OCI-LY7 (cell line): ENCODE results near the gene LRP2. TPM values are rescaled to one million over a fixed set of nuclear protein-coding genes. Genes with fewer than 3 reads are reported as not detected.
"Not testable (repeated sequence)": the region's sequence is repeated elsewhere in the genome, so short reads cannot be mapped to it uniquely, and the experiment has no call there.

Experiments
- BruUV-seq: library from RNA; stranded (reverse); fragments of 400-500 nt; replicated peaks from 2 replicates; lab custom pipeline; 2021; lab: Mats Ljungman, UMichigan
- CTCF ChIA-PET: fragments of 300-600 bp; sonication (Branson Sonifier 250); formaldehyde crosslinking; loops from one replicate; lab custom pipeline; 2022; ENCODE audit warnings: antibody characterized with exemption; ENCODE audit not compliant: unreplicated experiment; lab: Charles Lee
- POLR2A ChIA-PET: fragments of 300-600 bp; sonication (Branson Sonifier 250); formaldehyde crosslinking; loops from one replicate; lab custom pipeline; 2022; ENCODE audit warnings: antibody characterized with exemption; lab: Charles Lee
- DNase-seq: peaks from one replicate; pipeline ENCODE4 v3.0.0-alpha.2; 2015; ENCODE audit warnings: low spot score
- H2AFZ ChIP-seq: fragments of 200-600 bp; sonication (generic), shearing (Covaris generic); 2 replicates; pipeline ENCODE4 v1.6.1; 2014; ENCODE audit warnings: mild to moderate bottlenecking, antibody characterized with exemption, low read length, moderate library complexity
- H3K27ac ChIP-seq: fragments of 200-600 bp; sonication (generic); 2 replicates; pipeline ENCODE4 v1.5.1; 2014; ENCODE audit warnings: mixed run types, low read depth, mild to moderate bottlenecking, moderate library complexity, low read length, inconsistent platforms; ENCODE audit not compliant: poor library complexity, severe bottlenecking
- H3K36me3 ChIP-seq: fragments of 200-600 bp; sonication (generic); 2 replicates; pipeline ENCODE4 v1.6.1; 2014; ENCODE audit warnings: mild to moderate bottlenecking, antibody characterized with exemption, low read length, moderate library complexity, mixed read lengths; ENCODE audit not compliant: insufficient read depth
- H3K4me1 ChIP-seq: fragments of 200-600 bp; sonication (generic); 2 replicates; pipeline ENCODE4 v1.5.1; 2014; ENCODE audit warnings: mild to moderate bottlenecking, low read length; ENCODE audit not compliant: insufficient read depth, poor library complexity, severe bottlenecking
- H3K4me2 ChIP-seq: fragments of 200-600 bp; sonication (generic); 2 replicates; pipeline ENCODE4 v1.6.1; 2014; ENCODE audit warnings: mild to moderate bottlenecking, low read length
- H3K4me3 ChIP-seq: fragments of 200-600 bp; sonication (generic); 2 replicates; pipeline ENCODE4 v1.5.1; 2014; ENCODE audit warnings: mild to moderate bottlenecking, low read depth, low read length; ENCODE audit not compliant: poor library complexity, severe bottlenecking
- H3K79me2 ChIP-seq: fragments of 200-600 bp; sonication (generic); 2 replicates; pipeline ENCODE4 v1.6.1; 2016; ENCODE audit warnings: low read depth, mild to moderate bottlenecking, low read length, moderate library complexity, mixed read lengths; ENCODE audit not compliant: insufficient read depth
- H3K9me2 ChIP-seq: fragments of 200-600 bp; sonication (generic); 2 replicates; pipeline ENCODE4 v1.6.1; 2016; ENCODE audit warnings: mild to moderate bottlenecking, low read length, mixed read lengths; ENCODE audit not compliant: insufficient read depth
- H3K9me3 ChIP-seq: fragments of 200-600 bp; sonication (generic); 2 replicates; pipeline ENCODE4 v1.6.1; 2014; ENCODE audit warnings: mild to moderate bottlenecking, mixed run types, low read length, mixed read lengths
- H4K20me1 ChIP-seq: fragments of 200-600 bp; sonication (generic); 2 replicates; pipeline ENCODE4 v1.6.1; 2014; ENCODE audit warnings: mild to moderate bottlenecking, antibody characterized with exemption, low read length, moderate library complexity, mixed read lengths; ENCODE audit not compliant: insufficient read depth
- CTCF ChIP-seq: fragments of 200-600 bp; sonication (generic); conservative IDR thresholded peaks from 2 replicates; pipeline ENCODE4 v1.5.1; 2014; ENCODE audit warnings: mild to moderate bottlenecking, antibody characterized with exemption, low read length, moderate library complexity, mixed read lengths
- EZH2phosphoT487 ChIP-seq: fragments of 200-600 bp; sonication (generic); IDR thresholded peaks from 2 replicates; pipeline ENCODE4 v1.6.1; 2018; ENCODE audit warnings: low read depth, borderline replicate concordance, mild to moderate bottlenecking, mixed run types, antibody characterized with exemption, low read length, moderate library complexity, mixed read lengths
- intact Hi-C: fragments of 100-400 bp; cut with micrococcal nuclease; formaldehyde crosslinking; loops from one replicate; pipeline ENCODE4 v1.10.0; 2022; ENCODE audit not compliant: unreplicated experiment
- total RNA-seq, 2 experiments: library from RNA; depleted of rRNA in 1 of 2; stranded (reverse); fragments of >200 nt in 1 of 2; shearing (Covaris generic) in 1 of 2; gene quantifications; 2 replicates each; pipeline ENCODE4 v1.2.3, GENCODE V29; 2014 to 2022

The LRP2 gene
- total RNA-seq, 2 experiments from 2014 or later: 0.89 TPM; not detected in 1

GRCh38 chr2:169139145-169139544 is 223.2 kb downstream of the LRP2 start:
- Histone ChIP-seq H3K9me3 (no peaks in the 10 kb centered on the region), H3K4me1 (peaks cover 13% of the 10 kb centered on the region), H3K79me2 (no peaks in the 10 kb centered on the region), H3K9me2 (no peaks in the 10 kb centered on the region), H3K4me2 (no peak overlapping the region), H3K4me3 (no peak overlapping the region), H2AFZ (no peak overlapping the region), H3K27ac (no peak overlapping the region), H4K20me1 (no peaks in the 10 kb centered on the region), H3K36me3 (no peaks in the 10 kb centered on the region)
- intact Hi-C loops: no loop called here
- TF ChIP-seq CTCF (no peak), EZH2phosphoT487 (no peak)
- ChIA-PET POLR2A (interaction anchor here (0.6 to 2.1 kb wide), 4 partner anchors 9 to 175 kb away, joined by 3 to 6 read pairs (median 4); no protein-coding TSS in a partner anchor), CTCF (interaction anchor here (1.2 kb wide), 1 partner anchor 8 kb away, joined by 4 read pairs; no protein-coding TSS in a partner anchor)
- no peak for DNase-seq
- BruUV-seq: no TSS peak

GRCh38 chr2:169137924-169138323 is 224.4 kb downstream of the LRP2 start:
- ChIA-PET CTCF (interaction anchor here (0.9 kb wide), 1 partner anchor 42 kb away, joined by 3 read pairs; no protein-coding TSS in a partner anchor), POLR2A (interaction anchor here (1.2 kb wide), 1 partner anchor 10 kb away, joined by 3 read pairs; no protein-coding TSS in a partner anchor)
- no peak overlapping the region for H3K4me2 ChIP-seq
- intact Hi-C loops: no loop called here
- DNase-seq: no peak
- no peaks in the 10 kb centered on the region for H3K36me3 ChIP-seq
- H2AFZ ChIP-seq: no peak overlapping the region
- no peaks in the 10 kb centered on the region for H3K9me2 ChIP-seq
- no peaks in the 10 kb centered on the region for H3K79me2 ChIP-seq
- H3K27ac ChIP-seq: no peak overlapping the region
- H3K9me3 ChIP-seq: no peaks in the 10 kb centered on the region
- TF ChIP-seq EZH2phosphoT487 (no peak), CTCF (no peak)
- no peak overlapping the region for H3K4me3 ChIP-seq
- no TSS peak for BruUV-seq
- no peaks in the 10 kb centered on the region for H4K20me1 ChIP-seq
- peaks cover 13% of the 10 kb centered on the region for H3K4me1 ChIP-seq

- Histone ChIP-seq H3K4me1 (peaks cover 13% of the 10 kb centered on the region), H3K4me2 (no peak overlapping the region), H4K20me1 (no peaks in the 10 kb centered on the region), H3K36me3 (no peaks in the 10 kb centered on the region), H2AFZ (no peak overlapping the region), H3K27ac (no peak overlapping the region), H3K79me2 (no peaks in the 10 kb centered on the region), H3K9me2 (no peaks in the 10 kb centered on the region), H3K4me3 (no peak overlapping the region), H3K9me3 (no peaks in the 10 kb centered on the region)
- DNase-seq: no peak
- ChIA-PET POLR2A (no interaction called here), CTCF (no interaction called here)
- no TSS peak for BruUV-seq
- intact Hi-C loops: no loop called here
- no peak for TF ChIP-seq EZH2phosphoT487
- no peak for TF ChIP-seq CTCF
Measured at GRCh38 chr2:169136885-169137534, 225.3 kb downstream of the LRP2 start.

GRCh38 chr2:169136428-169136827 is 225.9 kb downstream of the LRP2 start:
- H3K79me2 ChIP-seq, H3K4me2 ChIP-seq, H3K4me3 ChIP-seq, H2AFZ ChIP-seq, CTCF ChIA-PET, H3K36me3 ChIP-seq, H3K9me2 ChIP-seq, H3K27ac ChIP-seq, H4K20me1 ChIP-seq, DNase-seq, H3K9me3 ChIP-seq, intact Hi-C loops, POLR2A ChIA-PET, BruUV-seq: not testable (repeated sequence)
- H3K4me1 ChIP-seq: peaks cover 13% of the 10 kb centered on the region
